CD8-positive, alpha-beta memory T cell (primary cell): ENCODE measurements around the gene HEPHL1. TPM values are rescaled to one million over a fixed set of nuclear protein-coding genes. Genes with fewer than 3 reads are reported as not detected.
A peak's percentile ranks its signal among the peaks of the same experiment; 100 is the strongest.

Experiments
- CTCF ChIA-PET: fragments of 350-600 bp; sonication (Branson Sonifier 250); formaldehyde crosslinking; loops from one replicate; lab custom pipeline; 2021; ENCODE audit warnings: antibody characterized with exemption; lab: Charles Lee
- POLR2A ChIA-PET: fragments of 350-600 bp; sonication (Branson Sonifier 250); formaldehyde crosslinking; loops from one replicate; lab custom pipeline; 2021; ENCODE audit warnings: antibody characterized with exemption; lab: Charles Lee
- DNase-seq, 5 donors: peaks; one replicate each; pipeline versions ENCODE4 v3.0.0 to v3.0.0-alpha.2; 2020 to 2022; ENCODE audit warnings: mixed read lengths in 1 of 5
- H3K27ac ChIP-seq: one replicate; pipeline ENCODE4 v1.7.0; 2013; ENCODE audit warnings: low read depth, mild to moderate bottlenecking, low read length, moderate library complexity
- H3K27me3 ChIP-seq: 2 replicates; pipeline ENCODE4 v1.7.0; 2013; ENCODE audit warnings: low read length, mild to moderate bottlenecking; ENCODE audit not compliant: insufficient read depth, poor library complexity, severe bottlenecking
- H3K36me3 ChIP-seq: 2 replicates; pipeline ENCODE4 v1.7.0; 2013; ENCODE audit warnings: mild to moderate bottlenecking, low read length, moderate library complexity; ENCODE audit not compliant: insufficient read depth
- H3K4me1 ChIP-seq: 2 replicates; pipeline ENCODE4 v1.7.0; 2013; ENCODE audit warnings: mild to moderate bottlenecking, low read length, moderate library complexity; ENCODE audit not compliant: insufficient read depth
- H3K4me3 ChIP-seq: 2 replicates; pipeline ENCODE4 v1.7.0; 2013; ENCODE audit warnings: mild to moderate bottlenecking, low read length
- H3K9me3 ChIP-seq: 2 replicates; pipeline ENCODE4 v1.7.0; 2013; ENCODE audit warnings: mild to moderate bottlenecking, low read length
- H3K27ac Mint-ChIP-seq, 8 donors: one replicate each; pipeline ENCODE4 v1.8.0; 2020 to 2021; ENCODE audit warnings: mixed read lengths in 8 of 8, mild to moderate bottlenecking in 6 of 8, inconsistent platforms in 3 of 8, moderate library complexity in 3 of 8
- H3K27me3 Mint-ChIP-seq, 2 donors: one replicate each; pipeline ENCODE4 v1.8.0; 2020 to 2021; ENCODE audit warnings: mixed read lengths in 2 of 2, mild to moderate bottlenecking in 1 of 2, moderate library complexity in 1 of 2
- H3K36me3 Mint-ChIP-seq, 3 donors: one replicate each; pipeline ENCODE4 v1.8.0; 2020 to 2021; ENCODE audit warnings: mixed read lengths in 3 of 3, inconsistent platforms in 1 of 3, mild to moderate bottlenecking in 1 of 3
- H3K4me1 Mint-ChIP-seq, 3 donors: one replicate each; pipeline ENCODE4 v1.8.0; 2020 to 2021; ENCODE audit warnings: mixed read lengths in 3 of 3, inconsistent platforms in 1 of 3, mild to moderate bottlenecking in 1 of 3
- H3K4me3 Mint-ChIP-seq, 7 donors: one replicate each; pipeline ENCODE4 v1.8.0; 2020 to 2021; ENCODE audit warnings: mixed read lengths in 7 of 7, mild to moderate bottlenecking in 6 of 7, moderate library complexity in 4 of 7, inconsistent platforms in 2 of 7
- H3K9me3 Mint-ChIP-seq, 5 donors: one replicate each; pipeline ENCODE4 v1.8.0; 2020 to 2022; ENCODE audit warnings: mixed read lengths in 5 of 5, mild to moderate bottlenecking in 3 of 5, moderate library complexity in 2 of 5, inconsistent platforms in 1 of 5
- polyA plus RNA-seq: library from polyadenylated mRNA; unstranded; fragments of 300-500 nt; fragmentation: Illumina TruSeq; gene quantifications from one replicate; pipeline ENCODE4 v1.2.3, GENCODE V29; 2021
- total RNA-seq, 2 experiments: library from RNA; stranded (reverse); gene quantifications; one replicate each; pipeline ENCODE4 v1.2.3, GENCODE V29; 2021

Gene HEPHL1
- total and polyA plus RNA-seq, 3 experiments from 2014 or later = not detected

GRCh38 chr11:94028436-94028835, 7.3 kb downstream of the HEPHL1 start:
- H3K4me1 ChIP-seq = no peaks in the 10 kb centered on the region
- ChIA-PET CTCF (no interaction called here), POLR2A (no interaction called here)
- H3K27ac Mint-ChIP-seq = no peak overlapping the region
- H3K27me3 ChIP-seq = no peaks in the 10 kb centered on the region
- H3K4me1 Mint-ChIP-seq = no peaks in the 10 kb centered on the region
- peaks cover 0 to 9% of the 10 kb centered on the region in 2 donors for H3K27me3 Mint-ChIP-seq
- H3K36me3 Mint-ChIP-seq = no peaks in the 10 kb centered on the region
- H3K36me3 ChIP-seq = no peaks in the 10 kb centered on the region
- DNase-seq = no peak
- H3K4me3 ChIP-seq = no peak overlapping the region
- H3K27ac ChIP-seq = no peak overlapping the region
- H3K4me3 Mint-ChIP-seq = no peak overlapping the region
- H3K9me3 Mint-ChIP-seq = peaks cover 2 to 12% (median 7%) of the 10 kb centered on the region in 5 donors
- H3K9me3 ChIP-seq = no peaks in the 10 kb centered on the region

DNA sequence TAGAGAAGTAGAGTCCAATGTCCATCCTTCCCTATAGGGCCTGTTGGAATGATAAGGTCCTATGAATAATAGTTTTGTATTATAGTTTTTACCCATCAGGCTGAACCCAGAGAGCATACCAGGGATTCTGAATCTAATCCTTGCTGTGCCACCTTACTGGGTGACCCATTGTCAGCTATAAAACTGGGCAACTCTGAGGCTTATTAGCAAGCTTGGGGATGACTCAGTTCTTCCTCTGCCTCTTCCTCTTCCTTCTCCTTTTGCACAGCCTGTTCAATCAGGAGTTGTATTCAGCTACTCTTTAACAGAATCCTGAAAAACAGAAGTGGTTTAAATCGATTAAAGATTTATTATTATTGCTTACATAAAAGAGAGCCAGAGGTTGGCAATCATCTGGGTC, 8.9 kb downstream of the HEPHL1 start:
- DNase-seq = no peak
- H3K9me3 ChIP-seq = no peaks in the 10 kb centered on the region
- Mint-ChIP-seq H3K9me3 (peaks cover 2 to 12% (median 7%) of the 10 kb centered on the region in 5 donors), H3K27ac (no peak overlapping the region), H3K4me1 (no peaks in the 10 kb centered on the region), H3K27me3 (peaks cover 2 to 11% of the 10 kb centered on the region in 2 donors), H3K4me3 (no peak overlapping the region), H3K36me3 (no peaks in the 10 kb centered on the region)
- no peak overlapping the region for H3K4me3 ChIP-seq
- H3K27me3 ChIP-seq = no peaks in the 10 kb centered on the region
- H3K27ac ChIP-seq = no peak overlapping the region
- no peaks in the 10 kb centered on the region for H3K4me1 ChIP-seq
- POLR2A ChIA-PET = no interaction called here
- no peaks in the 10 kb centered on the region for H3K36me3 ChIP-seq
- CTCF ChIA-PET = no interaction called here

DNA sequence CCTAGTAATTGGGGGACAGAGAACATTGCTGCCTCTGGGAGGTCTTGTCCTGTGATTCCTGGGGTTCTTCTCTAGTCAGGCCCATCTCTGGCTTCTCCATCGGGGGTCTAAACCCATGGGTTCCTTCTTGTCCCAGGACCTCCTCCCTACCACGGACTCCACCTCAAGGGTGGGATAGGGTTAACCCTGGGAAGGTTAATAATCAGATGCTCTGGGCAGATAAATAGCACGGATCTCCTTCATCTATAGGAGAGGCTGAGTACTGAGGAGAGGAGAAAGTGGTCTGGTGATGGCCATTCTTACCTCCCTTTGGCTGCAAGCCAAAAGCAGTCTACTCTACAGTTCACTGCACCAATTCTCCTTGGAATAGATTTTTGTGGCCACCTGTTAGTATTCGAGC, 10.5 kb downstream of the HEPHL1 start:
- Mint-ChIP-seq H3K36me3 (no peaks in the 10 kb centered on the region), H3K4me3 (no peak overlapping the region), H3K9me3 (peaks cover 3 to 12% (median 9%) of the 10 kb centered on the region in 5 donors), H3K27ac (no peak overlapping the region), H3K4me1 (no peaks in the 10 kb centered on the region), H3K27me3 (peaks cover 4 to 11% of the 10 kb centered on the region in 2 donors)
- H3K4me1 ChIP-seq = no peaks in the 10 kb centered on the region
- DNase-seq = no peak
- H3K36me3 ChIP-seq = no peaks in the 10 kb centered on the region
- CTCF ChIA-PET = no interaction called here
- no peak overlapping the region for H3K4me3 ChIP-seq
- POLR2A ChIA-PET = no interaction called here
- H3K27me3 ChIP-seq = no peaks in the 10 kb centered on the region
- no peaks in the 10 kb centered on the region for H3K9me3 ChIP-seq
- H3K27ac ChIP-seq = no peak overlapping the region

GRCh38 chr11:94032066-94032465, 10.9 kb downstream of the HEPHL1 start:
- Mint-ChIP-seq H3K9me3 (peaks cover 3 to 10% (median 8%) of the 10 kb centered on the region in 5 donors), H3K27me3 (peaks cover 4 to 9% of the 10 kb centered on the region in 2 donors), H3K4me1 (no peaks in the 10 kb centered on the region), H3K36me3 (no peaks in the 10 kb centered on the region), H3K27ac (no peak overlapping the region), H3K4me3 (no peak overlapping the region)
- POLR2A ChIA-PET = no interaction called here
- no peak overlapping the region for H3K27ac ChIP-seq
- no peaks in the 10 kb centered on the region for H3K27me3 ChIP-seq
- no peaks in the 10 kb centered on the region for H3K9me3 ChIP-seq
- H3K4me1 ChIP-seq = no peaks in the 10 kb centered on the region
- no peak for DNase-seq
- CTCF ChIA-PET = no interaction called here
- no peaks in the 10 kb centered on the region for H3K36me3 ChIP-seq
- H3K4me3 ChIP-seq = no peak overlapping the region

DNA sequence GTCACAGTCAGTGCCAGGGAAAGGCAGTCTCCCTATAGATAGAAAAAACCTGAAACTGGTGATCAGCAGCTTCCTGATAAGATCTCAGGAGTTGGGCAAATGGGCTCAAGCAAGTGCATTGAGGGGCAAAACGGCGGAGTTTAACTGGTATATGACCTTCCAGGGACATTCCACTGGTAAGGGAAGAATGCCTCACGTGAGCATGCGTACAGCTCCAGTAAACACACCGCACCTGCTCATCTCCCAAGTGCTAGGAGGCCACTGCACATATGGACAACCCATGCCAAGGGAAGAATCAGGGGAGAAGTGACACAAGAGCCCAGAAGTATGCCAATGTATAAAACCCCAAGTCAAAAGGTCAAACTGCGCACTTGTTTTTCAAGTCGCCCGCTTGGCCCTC, 11.6 kb downstream of the HEPHL1 start:
- Mint-ChIP-seq H3K27ac (no peak overlapping the region), H3K36me3 (no peaks in the 10 kb centered on the region), H3K4me3 (no peak overlapping the region), H3K27me3 (peaks cover 4 to 5% of the 10 kb centered on the region in 2 donors), H3K4me1 (no peaks in the 10 kb centered on the region), H3K9me3 (peaks cover 0 to 10% (median 5%) of the 10 kb centered on the region in 5 donors)
- no peak for DNase-seq
- POLR2A ChIA-PET = no interaction called here
- CTCF ChIA-PET = no interaction called here
- Histone ChIP-seq H3K4me3 (no peak overlapping the region), H3K36me3 (no peaks in the 10 kb centered on the region), H3K27me3 (no peaks in the 10 kb centered on the region), H3K9me3 (no peaks in the 10 kb centered on the region), H3K27ac (no peak overlapping the region), H3K4me1 (no peaks in the 10 kb centered on the region)

GRCh38 chr11:94034207-94034606, 13.1 kb downstream of the HEPHL1 start:
- H3K27me3 Mint-ChIP-seq = peaks cover 4% of the 10 kb centered on the region in 2 donors
- no peaks in the 10 kb centered on the region for H3K4me1 ChIP-seq
- DNase-seq = no peak
- no peaks in the 10 kb centered on the region for H3K27me3 ChIP-seq
- CTCF ChIA-PET = no interaction called here
- H3K9me3 Mint-ChIP-seq = peaks cover 0 to 8% (median 5%) of the 10 kb centered on the region in 5 donors
- no peaks in the 10 kb centered on the region for H3K9me3 ChIP-seq
- no peaks in the 10 kb centered on the region for H3K4me1 Mint-ChIP-seq
- H3K27ac ChIP-seq = no peak overlapping the region
- no peak overlapping the region for H3K4me3 Mint-ChIP-seq
- no peaks in the 10 kb centered on the region for H3K36me3 Mint-ChIP-seq
- POLR2A ChIA-PET = no interaction called here
- H3K27ac Mint-ChIP-seq = peak overlapping the region in 1 of 8 donors; percentile 47
- no peak overlapping the region for H3K4me3 ChIP-seq
- H3K36me3 ChIP-seq = no peaks in the 10 kb centered on the region

DNA sequence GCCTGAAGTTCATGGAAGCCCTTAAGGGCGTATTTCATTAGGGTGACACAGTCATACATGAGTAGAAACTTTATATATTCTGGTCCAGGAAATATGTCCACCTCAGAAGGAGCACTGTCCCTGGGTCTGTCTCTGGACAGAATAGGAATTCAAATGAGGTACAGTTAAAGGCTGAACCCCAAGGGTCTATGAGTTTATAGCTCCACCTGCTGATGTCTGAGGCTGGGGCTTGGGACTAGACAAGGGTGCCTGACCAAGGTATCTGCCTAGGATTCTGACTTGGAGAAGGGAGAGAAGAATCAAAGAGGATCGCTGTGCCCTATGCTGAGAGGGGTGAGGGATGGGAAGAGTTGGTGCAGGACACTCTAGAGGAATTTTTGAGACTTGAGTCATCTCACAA, 14.9 kb downstream of the HEPHL1 start:
- Histone ChIP-seq H3K27ac (no peak overlapping the region), H3K27me3 (no peaks in the 10 kb centered on the region), H3K4me3 (no peak overlapping the region), H3K9me3 (no peaks in the 10 kb centered on the region), H3K36me3 (no peaks in the 10 kb centered on the region), H3K4me1 (no peaks in the 10 kb centered on the region)
- H3K27ac Mint-ChIP-seq = no peak overlapping the region
- no peaks in the 10 kb centered on the region for H3K4me1 Mint-ChIP-seq
- H3K36me3 Mint-ChIP-seq = no peaks in the 10 kb centered on the region
- POLR2A ChIA-PET = no interaction called here
- peaks cover 0 to 6% (median 5%) of the 10 kb centered on the region in 5 donors for H3K9me3 Mint-ChIP-seq
- CTCF ChIA-PET = no interaction called here
- DNase-seq = no peak
- peaks cover 3 to 4% of the 10 kb centered on the region in 2 donors for H3K27me3 Mint-ChIP-seq
- no peak overlapping the region for H3K4me3 Mint-ChIP-seq

DNA sequence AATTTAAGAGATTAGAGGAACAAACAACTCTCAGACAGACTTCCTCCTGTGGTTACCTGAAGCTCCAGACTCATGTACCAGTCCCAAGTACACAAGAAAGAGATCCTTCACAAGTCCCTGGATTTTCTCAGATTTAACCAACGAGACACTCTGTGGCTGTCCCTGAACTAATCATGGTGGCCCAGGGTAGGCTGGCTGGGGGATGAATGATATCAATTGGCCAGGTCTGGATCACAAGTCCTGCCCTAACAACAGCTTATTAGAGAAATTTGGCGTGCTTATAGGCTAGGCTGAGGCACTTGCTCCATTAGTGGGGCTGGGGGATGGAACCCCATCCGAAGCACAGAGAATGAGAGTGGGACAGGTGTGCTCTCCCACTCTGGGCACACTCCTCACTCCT, 22.1 kb downstream of the HEPHL1 start:
- Histone ChIP-seq H3K27ac (no peak overlapping the region), H3K36me3 (no peaks in the 10 kb centered on the region), H3K4me1 (no peaks in the 10 kb centered on the region), H3K9me3 (no peaks in the 10 kb centered on the region), H3K4me3 (no peak overlapping the region), H3K27me3 (no peaks in the 10 kb centered on the region)
- no peak for DNase-seq
- CTCF ChIA-PET = no interaction called here
- Mint-ChIP-seq H3K4me1 (no peaks in the 10 kb centered on the region), H3K36me3 (no peaks in the 10 kb centered on the region), H3K27ac (no peak overlapping the region), H3K9me3 (peaks cover 0 to 3% (median 0%) of the 10 kb centered on the region in 5 donors), H3K27me3 (peaks cover 0 to 1% of the 10 kb centered on the region in 2 donors), H3K4me3 (no peak overlapping the region)
- POLR2A ChIA-PET = no interaction called here

- no peaks in the 10 kb centered on the region for H3K4me1 Mint-ChIP-seq
- H3K4me3 ChIP-seq = no peak overlapping the region
- H3K4me3 Mint-ChIP-seq = no peak overlapping the region
- no peaks in the 10 kb centered on the region for H3K9me3 ChIP-seq
- H3K36me3 Mint-ChIP-seq = no peaks in the 10 kb centered on the region
- no peaks in the 10 kb centered on the region for H3K36me3 ChIP-seq
- POLR2A ChIA-PET = no interaction called here
- CTCF ChIA-PET = no interaction called here
- H3K4me1 ChIP-seq = no peaks in the 10 kb centered on the region
- H3K9me3 Mint-ChIP-seq = peaks cover 0 to 4% (median 3%) of the 10 kb centered on the region in 5 donors
- no peaks in the 10 kb centered on the region for H3K27me3 ChIP-seq
- H3K27ac Mint-ChIP-seq = no peak overlapping the region
- H3K27me3 Mint-ChIP-seq = peaks cover 0 to 6% of the 10 kb centered on the region in 2 donors
- no peak overlapping the region for H3K27ac ChIP-seq
- DNase-seq = no peak
Measured at GRCh38 chr11:94046796-94047195, 25.6 kb downstream of the HEPHL1 start.
